Brain microvascular endothelial cell (primary cell): ENCODE measurements around the gene KCNQ1.

Experiments
- DNase-seq: peaks from one replicate; pipeline ENCODE4 v3.0.0-alpha.2; 2020
- H3K27ac ChIP-seq: fragments of 250-450 bp; sonication (Bioruptor Pico); 2 replicates; pipeline ENCODE4 v1.5.1; 2020; ENCODE audit warnings: mild to moderate bottlenecking, moderate library complexity
- H3K27me3 ChIP-seq: fragments of 250-450 bp; sonication (Bioruptor Pico); replicated peaks from 2 replicates; pipeline ENCODE4 v1.5.1; 2020; ENCODE audit warnings: mild to moderate bottlenecking
- H3K36me3 ChIP-seq: fragments of 250-450 bp; sonication (Bioruptor Pico); replicated peaks from 2 replicates; pipeline ENCODE4 v1.5.1; 2020; ENCODE audit warnings: mild to moderate bottlenecking
- H3K4me3 ChIP-seq: 2 replicates; pipeline ENCODE4 v1.5.1; 2011; ENCODE audit warnings: low read depth, mild to moderate bottlenecking, control low read depth, low read length, moderate library complexity
- CTCF ChIP-seq: IDR thresholded peaks from 2 replicates; pipeline ENCODE4 v1.5.1; 2011; ENCODE audit warnings: low read depth, mild to moderate bottlenecking, moderate library complexity, low read length, control low read depth, inconsistent platforms; ENCODE audit errors: missing control alignments
- in situ Hi-C: cut with HindIII; loops from 2 replicates; pipeline ENCODE4 v1.10.0; 2017; ENCODE audit warnings: low sequenced_read_pairs, low pct_ligation_motif_present

Gene KCNQ1

GRCh38 chr11:2582946-2583604, 138.3 kb downstream of the KCNQ1 start:
- no peaks in the 10 kb centered on the region for H3K36me3 ChIP-seq
- no peak for DNase-seq

GRCh38 chr11:2583605-2583958, 138.8 kb downstream of the KCNQ1 start:
- no peak for DNase-seq
- no peak for TF ChIP-seq CTCF
- in situ Hi-C loops: no loop called here

More at GRCh38 chr11:2582946-2583604, 138.3 kb downstream of the KCNQ1 start:
- Histone ChIP-seq H3K27ac (no peak overlapping the region), H3K27me3 (no peaks in the 10 kb centered on the region), H3K4me3 (no peak overlapping the region)
- in situ Hi-C loops: no loop called here
- no peak for TF ChIP-seq CTCF

GRCh38 chr11:2584434-2584811, 139.6 kb downstream of the KCNQ1 start:
- Histone ChIP-seq H3K4me3 (no peak overlapping the region), H3K27ac (no peak overlapping the region), H3K27me3 (no peaks in the 10 kb centered on the region), H3K36me3 (no peaks in the 10 kb centered on the region)
- DNase-seq: no peak
- in situ Hi-C loops: no loop called here
- TF ChIP-seq CTCF: no peak

More at GRCh38 chr11:2583605-2583958, 138.8 kb downstream of the KCNQ1 start:
- Histone ChIP-seq H3K36me3 (no peaks in the 10 kb centered on the region), H3K4me3 (no peak overlapping the region), H3K27me3 (no peaks in the 10 kb centered on the region), H3K27ac (no peak overlapping the region)

- TF ChIP-seq CTCF: no peak
- H3K4me3 ChIP-seq: no peak overlapping the region
- in situ Hi-C loops: no loop called here
- no peak for DNase-seq
- no peaks in the 10 kb centered on the region for H3K36me3 ChIP-seq
- no peak overlapping the region for H3K27ac ChIP-seq
- no peaks in the 10 kb centered on the region for H3K27me3 ChIP-seq
Observed at GRCh38 chr11:2584812-2585565, 140.2 kb downstream of the KCNQ1 start.

- Histone ChIP-seq H3K4me3 (no peak overlapping the region), H3K27ac (no peak overlapping the region), H3K36me3 (no peaks in the 10 kb centered on the region), H3K27me3 (no peaks in the 10 kb centered on the region)
- in situ Hi-C loops: no loop called here
- no peak for DNase-seq
- TF ChIP-seq CTCF: no peak
Observed at GRCh38 chr11:2585566-2586086, 140.8 kb downstream of the KCNQ1 start.
